Measurements from ENCODE around the gene WSB1. TPM values are rescaled to one million over a fixed set of nuclear protein-coding genes. Genes with fewer than 3 reads are reported as not detected.

Gene WSB1
- total and polyA plus RNA-seq, 9 of the 15 experiments (the other 6 are each of a cell fraction or from before 2014, with no cell fraction given), result 22.8 to 229 (median 81.1) TPM

GRCh38 chr17:27327397-27327796, 33.5 kb downstream of the WSB1 start:
- no peak for TF ChIP-seq ZNF280B (CRISPR knock-in tag; IDR thresholded peaks at IDR 0.05)
- TF ChIP-seq PYGO2 (tag; IDR thresholded peaks at IDR 0.05), result no peak
- TF ChIP-seq, protein P1, sequence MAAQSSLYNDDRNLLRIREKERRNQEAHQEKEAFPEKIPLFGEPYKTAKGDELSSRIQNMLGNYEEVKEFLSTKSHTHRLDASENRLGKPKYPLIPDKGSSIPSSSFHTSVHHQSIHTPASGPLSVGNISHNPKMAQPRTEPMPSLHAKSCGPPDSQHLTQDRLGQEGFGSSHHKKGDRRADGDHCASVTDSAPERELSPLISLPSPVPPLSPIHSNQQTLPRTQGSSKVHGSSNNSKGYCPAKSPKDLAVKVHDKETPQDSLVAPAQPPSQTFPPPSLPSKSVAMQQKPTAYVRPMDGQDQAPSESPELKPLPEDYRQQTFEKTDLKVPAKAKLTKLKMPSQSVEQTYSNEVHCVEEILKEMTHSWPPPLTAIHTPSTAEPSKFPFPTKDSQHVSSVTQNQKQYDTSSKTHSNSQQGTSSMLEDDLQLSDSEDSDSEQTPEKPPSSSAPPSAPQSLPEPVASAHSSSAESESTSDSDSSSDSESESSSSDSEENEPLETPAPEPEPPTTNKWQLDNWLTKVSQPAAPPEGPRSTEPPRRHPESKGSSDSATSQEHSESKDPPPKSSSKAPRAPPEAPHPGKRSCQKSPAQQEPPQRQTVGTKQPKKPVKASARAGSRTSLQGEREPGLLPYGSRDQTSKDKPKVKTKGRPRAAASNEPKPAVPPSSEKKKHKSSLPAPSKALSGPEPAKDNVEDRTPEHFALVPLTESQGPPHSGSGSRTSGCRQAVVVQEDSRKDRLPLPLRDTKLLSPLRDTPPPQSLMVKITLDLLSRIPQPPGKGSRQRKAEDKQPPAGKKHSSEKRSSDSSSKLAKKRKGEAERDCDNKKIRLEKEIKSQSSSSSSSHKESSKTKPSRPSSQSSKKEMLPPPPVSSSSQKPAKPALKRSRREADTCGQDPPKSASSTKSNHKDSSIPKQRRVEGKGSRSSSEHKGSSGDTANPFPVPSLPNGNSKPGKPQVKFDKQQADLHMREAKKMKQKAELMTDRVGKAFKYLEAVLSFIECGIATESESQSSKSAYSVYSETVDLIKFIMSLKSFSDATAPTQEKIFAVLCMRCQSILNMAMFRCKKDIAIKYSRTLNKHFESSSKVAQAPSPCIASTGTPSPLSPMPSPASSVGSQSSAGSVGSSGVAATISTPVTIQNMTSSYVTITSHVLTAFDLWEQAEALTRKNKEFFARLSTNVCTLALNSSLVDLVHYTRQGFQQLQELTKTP (IDR thresholded peaks at IDR 0.05; ENCODE audit: low read depth in 1 of 2, partially characterized antibody in 2 of 2), result no peak
- TF ChIP-seq RUNX1 (IDR thresholded peaks at IDR 0.05; ENCODE audit: low read depth), result no peak
- TF ChIP-seq, protein P2, sequence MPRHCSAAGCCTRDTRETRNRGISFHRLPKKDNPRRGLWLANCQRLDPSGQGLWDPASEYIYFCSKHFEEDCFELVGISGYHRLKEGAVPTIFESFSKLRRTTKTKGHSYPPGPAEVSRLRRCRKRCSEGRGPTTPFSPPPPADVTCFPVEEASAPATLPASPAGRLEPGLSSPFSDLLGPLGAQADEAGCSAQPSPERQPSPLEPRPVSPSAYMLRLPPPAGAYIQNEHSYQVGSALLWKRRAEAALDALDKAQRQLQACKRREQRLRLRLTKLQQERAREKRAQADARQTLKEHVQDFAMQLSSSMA (CRISPR knock-in tag; IDR thresholded peaks at IDR 0.05), result no peak
- TF ChIP-seq TEAD4 (IDR thresholded peaks at IDR 0.05; ENCODE audit: low read length), result no peak
- no peak for TF ChIP-seq TEAD4 (CRISPR knock-in tag; IDR thresholded peaks at IDR 0.05; ENCODE audit: borderline replicate concordance)
- no peak for TF ChIP-seq ETV1 (tag; conservative IDR thresholded peaks at IDR 0.05; ENCODE audit: low read depth)
- no peak for TF ChIP-seq ZC3H11A (IDR thresholded peaks at IDR 0.05; ENCODE audit: low read depth, low read length)
- TF ChIP-seq CBFA2T2 (conservative IDR thresholded peaks at IDR 0.05), result no peak
- TF ChIP-seq CBFB (CRISPR knock-in tag; IDR thresholded peaks at IDR 0.05), result no peak
- ATAC-seq (no peak), DNase-seq (ENCODE audit: extremely low read depth in 1 of 4, low spot score in 3 of 4) (no peak), FAIRE-seq (no peak)
- WGBS (ENCODE audit: insufficient coverage, low coverage, missing lambda C conversion rate), result 41% methylated on average over 7 of the region's 7 CpGs
- Histone ChIP-seq H3K27ac (ENCODE audit: extremely low read depth, low read depth, low read length) (no peak overlapping the region), H3K79me2 (ENCODE audit: control insufficient read depth, insufficient read depth, low read length) (no peaks in the 10 kb centered on the region), H4K20me1 (replicated peaks; ENCODE audit: control insufficient read depth, insufficient read depth, low read length) (no peaks in the 10 kb centered on the region), H3K4me3 (no peak overlapping the region), H3K9me1 (ENCODE audit: control insufficient read depth, insufficient read depth, low read length) (no peaks in the 10 kb centered on the region), H3K4me1 (replicated peaks in 1 of 2; ENCODE audit: control insufficient read depth in 2 of 2, insufficient read depth in 2 of 2, low read length in 2 of 2) (peaks cover 9 to 20% of the 10 kb centered on the region in 2 experiments; a peak in 4 of 5 replicates), H3K36me3 (ENCODE audit: control insufficient read depth, insufficient read depth, low read length) (no peaks in the 10 kb centered on the region; the same call in 2 of the 3 replicates), H3K9ac (ENCODE audit: insufficient read depth in 1 of 2, low read depth in 2 of 2, low read length in 2 of 2) (no peak overlapping the region), H3K4me2 (ENCODE audit: insufficient read depth, low read length) (no peak overlapping the region), H2AFZ (ENCODE audit: low read depth, low read length) (no peak overlapping the region), H3K27me3 (ENCODE audit: control insufficient read depth in 2 of 2, insufficient read depth in 2 of 2, low read length in 2 of 2) (no peaks in the 10 kb centered on the region), H3K9me3 (replicated peaks; ENCODE audit: control insufficient read depth, insufficient read depth, low read depth, low read length) (no peaks in the 10 kb centered on the region)
- ChIA-PET CTCF (ENCODE audit: low intra/inter-chr PET ratio) (no interaction called here), POLR2A (interaction anchor here (0.6 to 2.2 kb wide), 4 partner anchors 11 to 323 kb away, joined by 3 to 19 read pairs (median 4); partner anchors contain the start of gene WSB1)
- in situ Hi-C loops (cut with MboI), result no loop called here
- BruUV-seq (replicated peaks), result no TSS peak
- intact Hi-C loops (cut with micrococcal nuclease), result no loop called here
